T-helper 17 cell (primary cell): ENCODE results near the gene ALOX5AP. TPM values are rescaled to one million over a fixed set of nuclear protein-coding genes. Genes with fewer than 3 reads are reported as not detected.

ENCODE experiments used
- ATAC-seq: fragments of 150-1000 bp; cut with Tn5 transposase; 2 replicates; pipeline ENCODE4 v1.10.0; 2021; ENCODE audit warnings: mild to moderate bottlenecking, moderate library complexity
- DNase-seq, 3 donors: peaks; one replicate each; pipeline versions ENCODE4 v3.0.0 to v3.0.0-alpha.2; 2020 to 2021
- H3K9me3 ChIP-seq: one replicate; pipeline ENCODE4 v1.7.0; 2013; ENCODE audit warnings: low read length, mild to moderate bottlenecking; ENCODE audit not compliant: control insufficient read depth, poor library complexity, severe bottlenecking
- H3K27ac Mint-ChIP-seq: one replicate; pipeline ENCODE4 v1.8.0; 2022; ENCODE audit warnings: mild to moderate bottlenecking, moderate library complexity, mixed read lengths
- H3K27me3 Mint-ChIP-seq: one replicate; pipeline ENCODE4 v1.8.0; 2022; ENCODE audit warnings: mixed read lengths
- H3K36me3 Mint-ChIP-seq: one replicate; pipeline ENCODE4 v1.8.0; 2022; ENCODE audit warnings: low read depth, mixed read lengths
- H3K4me1 Mint-ChIP-seq: one replicate; pipeline ENCODE4 v1.8.0; 2022; ENCODE audit warnings: mild to moderate bottlenecking, mixed read lengths
- H3K4me3 Mint-ChIP-seq: one replicate; pipeline ENCODE4 v1.8.0; 2022; ENCODE audit warnings: mild to moderate bottlenecking, moderate library complexity, mixed read lengths
- total RNA-seq, 4 donors: library from RNA in 2 of 4; stranded (reverse) in 2 of 4; gene quantifications; one replicate each; pipeline ENCODE4 v1.2.3 and lab custom pipeline; 2022 to 2026

Gene ALOX5AP
- total RNA-seq, 2 donors from 2014 or later, result 58.4 to 68.4 TPM

DNA sequence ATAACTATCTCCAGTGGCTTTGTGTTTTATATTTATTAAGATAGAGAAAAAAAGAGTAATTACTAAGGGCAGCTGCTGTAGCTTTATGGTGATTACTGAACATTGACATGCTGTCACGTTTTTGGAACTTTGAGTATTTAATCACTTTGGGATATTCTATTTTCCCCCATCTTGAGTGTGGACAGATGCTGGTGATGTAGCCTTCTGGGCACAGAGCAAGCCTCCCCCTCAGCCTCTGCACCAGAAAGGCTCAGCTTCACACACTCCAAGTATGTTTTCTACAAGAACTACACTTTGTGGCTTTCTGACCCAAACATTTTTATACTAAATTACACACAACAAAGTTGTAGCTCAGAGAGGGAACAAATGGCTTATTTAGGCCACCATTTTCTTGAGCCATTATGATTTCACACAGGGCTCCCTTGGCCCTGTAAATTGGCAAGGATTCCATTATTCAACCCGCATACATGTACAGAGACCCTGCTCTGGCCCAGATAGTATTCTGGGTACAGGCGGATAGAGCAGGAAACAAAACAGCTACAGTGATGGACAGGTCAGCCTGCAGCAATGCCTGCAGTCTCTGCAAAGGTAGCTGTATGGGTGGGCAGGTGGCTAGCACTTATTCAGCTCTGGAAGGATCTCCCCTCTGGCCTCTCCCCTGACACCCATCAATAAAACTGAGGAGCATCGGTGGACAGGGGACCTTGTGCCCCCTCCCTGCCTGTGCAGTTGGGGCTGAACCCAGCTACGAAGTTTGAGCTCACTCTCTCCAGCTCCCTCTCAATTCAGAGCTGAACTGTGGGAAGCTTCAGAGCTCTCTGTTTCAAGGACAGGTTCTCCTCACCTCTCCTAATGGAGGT lies 1.3 kb downstream of the ALOX5AP start:
- H3K36me3 Mint-ChIP-seq, result peaks cover 7% of the 10 kb centered on the region
- peak overlapping the region; percentile 99 for H3K27ac Mint-ChIP-seq
- H3K9me3 ChIP-seq, result no peaks in the 10 kb centered on the region
- peak overlapping the region; percentile 95 for H3K4me3 Mint-ChIP-seq
- no peaks in the 10 kb centered on the region for H3K27me3 Mint-ChIP-seq
- ATAC-seq (no peak), DNase-seq (no peak)
- peaks cover 51% of the 10 kb centered on the region for H3K4me1 Mint-ChIP-seq

- Mint-ChIP-seq H3K27ac (peak overlapping the region; percentile 99), H3K27me3 (no peaks in the 10 kb centered on the region), H3K36me3 (peaks cover 7% of the 10 kb centered on the region), H3K4me3 (peak overlapping the region; percentile 95), H3K4me1 (peaks cover 49% of the 10 kb centered on the region)
- no peaks in the 10 kb centered on the region for H3K9me3 ChIP-seq
- DNase-seq, result no peak
- no peak for ATAC-seq
These were observed 2.4 kb downstream of the ALOX5AP start for GRCh38 chr13:30737511-30738337.

- H3K9me3 ChIP-seq, result no peaks in the 10 kb centered on the region
- DNase-seq (no peak), ATAC-seq (no peak)
- peaks cover 59% of the 10 kb centered on the region for H3K4me1 Mint-ChIP-seq
- H3K36me3 Mint-ChIP-seq, result peaks cover 10% of the 10 kb centered on the region
- H3K27ac Mint-ChIP-seq, result peak overlapping the region; percentile 99
- no peaks in the 10 kb centered on the region for H3K27me3 Mint-ChIP-seq
- H3K4me3 Mint-ChIP-seq, result peak overlapping the region; percentile 95
These were observed 3.3 kb downstream of the ALOX5AP start for GRCh38 chr13:30738526-30739236.

DNA sequence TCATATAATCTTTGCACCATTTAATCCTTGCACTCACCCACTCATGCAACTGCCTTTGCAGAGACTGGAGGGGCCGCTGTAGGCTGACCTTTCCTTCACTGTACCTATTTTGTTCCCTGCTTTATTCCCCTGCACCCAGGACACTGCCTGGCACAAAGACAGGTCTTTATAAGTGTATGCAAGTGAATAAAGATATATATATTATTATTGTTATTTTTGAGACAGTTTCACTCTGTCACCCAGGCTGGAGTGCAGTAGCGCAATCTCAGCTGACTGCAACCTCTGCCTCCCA lies 3.8 kb downstream of the ALOX5AP start:
- H3K9me3 ChIP-seq, result no peaks in the 10 kb centered on the region
- Mint-ChIP-seq H3K4me3 (no peak overlapping the region), H3K27ac (peak overlapping the region; percentile 99), H3K27me3 (no peaks in the 10 kb centered on the region), H3K4me1 (peaks cover 63% of the 10 kb centered on the region), H3K36me3 (peaks cover 10% of the 10 kb centered on the region)
- DNase-seq (no peak), ATAC-seq (no peak)

- Mint-ChIP-seq H3K27me3 (no peaks in the 10 kb centered on the region), H3K27ac (peak overlapping the region; percentile 99), H3K4me1 (peaks cover 65% of the 10 kb centered on the region), H3K36me3 (peaks cover 10% of the 10 kb centered on the region), H3K4me3 (peak overlapping the region; percentile 99)
- DNase-seq, result peak; percentile 17 to 49 (median 22)
- ATAC-seq, result peak; percentile 60
- no peaks in the 10 kb centered on the region for H3K9me3 ChIP-seq
These were observed 4.7 kb downstream of the ALOX5AP start for GRCh38 chr13:30739761-30740642.

DNA sequence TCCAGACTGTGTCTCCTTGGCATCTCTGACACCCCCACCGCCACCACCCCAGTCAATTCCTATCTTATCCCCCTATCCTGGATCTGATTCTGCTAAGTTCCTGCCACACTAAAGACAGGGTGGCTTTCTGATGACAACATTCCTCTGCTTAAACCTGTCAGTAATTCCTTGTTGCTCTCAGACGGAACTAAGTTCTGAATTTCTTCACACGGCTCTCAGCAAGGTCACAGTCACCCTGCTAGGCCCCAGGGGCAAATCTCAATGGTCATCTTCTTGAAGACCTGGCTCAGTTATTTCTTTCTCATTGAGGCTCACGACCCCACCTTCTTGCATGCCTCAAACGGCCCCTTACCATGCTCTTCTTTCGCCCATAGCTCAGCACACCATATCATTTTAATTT lies 7.6 kb downstream of the ALOX5AP start:
- H3K9me3 ChIP-seq, result no peaks in the 10 kb centered on the region
- peaks cover 60% of the 10 kb centered on the region for H3K4me1 Mint-ChIP-seq
- H3K27me3 Mint-ChIP-seq, result no peaks in the 10 kb centered on the region
- ATAC-seq (no peak), DNase-seq (no peak)
- peak overlapping the region; percentile 92 for H3K27ac Mint-ChIP-seq
- H3K4me3 Mint-ChIP-seq, result peak overlapping the region; percentile 76
- peaks cover 13% of the 10 kb centered on the region for H3K36me3 Mint-ChIP-seq

DNA sequence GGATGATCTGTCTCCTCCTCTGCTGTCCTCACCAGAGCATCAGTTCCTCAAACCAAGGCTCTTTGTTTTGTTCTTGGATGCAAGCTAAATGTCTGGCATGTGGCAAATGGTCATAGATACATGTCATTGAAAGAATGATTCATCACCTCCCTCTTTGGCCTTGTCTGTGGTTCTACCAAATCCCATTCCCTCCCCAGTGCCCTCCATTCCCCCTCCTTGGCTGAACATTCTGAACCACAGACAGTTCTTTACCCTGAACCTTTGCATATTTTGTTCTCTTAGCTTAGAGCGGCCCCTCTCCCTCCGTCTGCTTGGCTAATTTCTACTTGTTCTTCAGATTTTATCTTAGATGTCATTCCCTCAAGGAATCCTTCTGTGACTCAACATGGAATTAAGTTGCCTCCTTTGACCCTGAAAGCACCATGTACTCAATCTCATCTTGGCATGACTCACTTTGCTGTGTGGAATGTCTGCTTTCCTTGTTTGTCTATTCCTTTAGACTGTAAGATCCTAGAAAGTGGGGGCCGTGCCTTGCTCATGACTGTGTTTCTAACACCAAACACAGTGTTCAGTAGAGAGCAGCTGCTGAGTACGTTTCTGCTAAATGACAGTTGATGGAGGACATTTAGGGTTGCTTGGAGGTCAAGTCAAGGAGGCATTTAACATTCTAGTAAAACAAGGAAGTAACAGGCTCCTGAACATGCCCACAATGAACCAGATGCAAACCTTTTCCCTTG lies 8.1 kb downstream of the ALOX5AP start:
- Mint-ChIP-seq H3K4me3 (peak overlapping the region; percentile 76), H3K27ac (peak overlapping the region; percentile 92), H3K36me3 (peaks cover 13% of the 10 kb centered on the region), H3K27me3 (no peaks in the 10 kb centered on the region), H3K4me1 (peaks cover 55% of the 10 kb centered on the region)
- H3K9me3 ChIP-seq, result no peaks in the 10 kb centered on the region
- ATAC-seq (no peak), DNase-seq (no peak)

- H3K27me3 Mint-ChIP-seq, result no peaks in the 10 kb centered on the region
- H3K9me3 ChIP-seq, result no peaks in the 10 kb centered on the region
- peaks cover 51% of the 10 kb centered on the region for H3K4me1 Mint-ChIP-seq
- H3K36me3 Mint-ChIP-seq, result peaks cover 13% of the 10 kb centered on the region
- H3K4me3 Mint-ChIP-seq, result peak overlapping the region; percentile 76
- H3K27ac Mint-ChIP-seq, result peak overlapping the region; percentile 92
- DNase-seq (peak; percentile 59 to 80 (median 70)), ATAC-seq (peak; percentile 88)
These were observed 8.8 kb downstream of the ALOX5AP start for GRCh38 chr13:30744056-30744680.

DNA sequence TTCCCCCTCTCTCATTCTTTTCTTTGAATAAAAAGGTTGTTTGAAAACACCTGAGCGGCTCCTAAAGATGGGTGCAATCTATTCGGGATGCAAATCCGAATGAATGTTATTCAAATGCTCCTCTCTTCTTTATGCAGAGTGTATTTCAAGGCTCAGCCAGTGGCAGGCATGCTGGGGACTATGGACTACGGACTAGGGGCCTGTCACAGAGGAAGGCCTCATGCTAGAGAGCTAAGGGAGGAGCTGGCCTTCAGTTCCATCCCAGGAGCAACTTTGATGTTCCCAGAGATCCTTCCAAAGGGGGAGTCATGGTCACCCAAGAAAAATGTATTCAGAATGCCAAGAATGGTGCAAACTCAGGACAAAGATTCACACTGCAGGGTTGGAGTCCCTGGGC lies 9.3 kb downstream of the ALOX5AP start:
- Mint-ChIP-seq H3K27ac (peak overlapping the region; percentile 92), H3K36me3 (peaks cover 13% of the 10 kb centered on the region), H3K4me3 (peak overlapping the region; percentile 76), H3K4me1 (peaks cover 49% of the 10 kb centered on the region), H3K27me3 (no peaks in the 10 kb centered on the region)
- no peak for DNase-seq
- H3K9me3 ChIP-seq, result no peaks in the 10 kb centered on the region
- ATAC-seq, result no peak

DNA sequence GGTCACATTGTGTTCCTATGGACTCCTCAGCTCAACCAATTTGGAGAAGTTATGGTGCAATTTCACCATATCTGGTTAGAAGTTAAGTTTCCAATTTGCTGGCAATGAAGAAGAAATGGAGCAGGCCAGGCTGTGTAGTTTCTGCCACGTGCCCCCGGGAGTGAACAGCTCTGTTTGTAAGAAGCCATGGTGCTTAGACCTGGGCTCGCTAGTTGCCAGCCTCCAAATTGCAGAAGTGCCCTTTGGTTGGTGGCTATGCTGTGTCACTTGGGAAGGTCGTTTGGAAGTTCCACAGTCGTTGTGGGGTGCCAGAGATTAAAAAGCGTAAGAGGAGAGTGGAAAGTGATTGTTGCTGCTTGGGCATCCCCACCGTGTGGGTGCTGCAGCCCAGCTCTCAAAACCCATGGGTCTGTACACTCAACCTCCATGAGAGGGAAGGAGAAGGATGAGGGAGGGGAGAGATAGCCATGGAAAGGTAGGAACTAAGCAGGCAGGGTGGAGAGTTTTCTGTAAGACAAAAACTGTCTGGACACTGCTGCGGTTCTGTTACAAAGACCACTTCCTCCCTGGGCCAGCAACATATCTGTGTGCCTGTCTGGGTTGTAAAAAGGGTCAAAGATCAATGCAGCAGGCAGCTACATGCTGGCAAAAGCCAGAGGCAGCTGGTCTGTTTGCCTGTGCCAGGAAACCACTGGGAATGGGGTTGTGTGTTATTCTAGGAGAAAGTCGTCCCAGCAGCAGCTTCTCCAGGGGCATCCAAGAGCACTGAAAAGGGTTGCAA lies 10.8 kb downstream of the ALOX5AP start:
- ATAC-seq, result no peak
- no peaks in the 10 kb centered on the region for H3K9me3 ChIP-seq
- Mint-ChIP-seq H3K4me3 (no peak overlapping the region), H3K4me1 (peaks cover 43% of the 10 kb centered on the region), H3K27me3 (no peaks in the 10 kb centered on the region), H3K36me3 (peaks cover 8% of the 10 kb centered on the region), H3K27ac (peak overlapping the region; percentile 92)
- DNase-seq, result no peak

- Mint-ChIP-seq H3K4me3 (no peak overlapping the region), H3K36me3 (peaks cover 8% of the 10 kb centered on the region), H3K4me1 (peaks cover 43% of the 10 kb centered on the region), H3K27me3 (no peaks in the 10 kb centered on the region), H3K27ac (peak overlapping the region; percentile 92)
- ATAC-seq, result no peak
- DNase-seq, result no peak
- no peaks in the 10 kb centered on the region for H3K9me3 ChIP-seq
These were observed 11.4 kb downstream of the ALOX5AP start for GRCh38 chr13:30746791-30747190.
